Esophagus (tissue), 2 donors: ENCODE measurements around the gene NPEPL1. TPM values are rescaled to one million over a fixed set of nuclear protein-coding genes. Genes with fewer than 3 reads are reported as not detected.

Source experiments
- H3K27ac ChIP-seq, 2 donors: one replicate each; pipeline ENCODE4 v1.5.1; 2013; ENCODE audit warnings: low read depth in 2 of 2, mild to moderate bottlenecking in 2 of 2, inconsistent platforms in 1 of 2, low read length in 1 of 2, moderate library complexity in 1 of 2
- H3K27me3 ChIP-seq, 2 donors: one replicate each; pipeline ENCODE4 v1.6.1; 2013; ENCODE audit warnings: low read length in 2 of 2, control low read depth in 1 of 2, mild to moderate bottlenecking in 1 of 2; ENCODE audit not compliant: insufficient read depth in 2 of 2, control insufficient read depth in 1 of 2
- H3K36me3 ChIP-seq, 2 donors: one replicate each; pipeline ENCODE4 v1.6.1; 2013; ENCODE audit warnings: low read length in 1 of 2; ENCODE audit not compliant: control insufficient read depth in 2 of 2, insufficient read depth in 2 of 2
- H3K4me1 ChIP-seq, 2 donors: one replicate each; pipeline ENCODE4 v1.6.1; 2013; ENCODE audit warnings: low read length in 1 of 2; ENCODE audit not compliant: control insufficient read depth in 2 of 2, insufficient read depth in 2 of 2
- H3K4me3 ChIP-seq, 2 donors: one replicate each; pipeline ENCODE4 v1.5.1; 2013; ENCODE audit warnings: low read length in 2 of 2, mild to moderate bottlenecking in 2 of 2, low read depth in 1 of 2, moderate library complexity in 1 of 2
- H3K9me3 ChIP-seq, 2 donors: one replicate each; pipeline ENCODE4 v1.6.1; 2013; ENCODE audit warnings: mild to moderate bottlenecking in 2 of 2, low read depth in 1 of 2, low read length in 1 of 2, moderate library complexity in 1 of 2; ENCODE audit not compliant: control insufficient read depth in 2 of 2, insufficient read depth in 1 of 2
- WGBS, 2 donors: extraction: QIAGEN DNeasy Blood & Tissue Kit; methylation state at CpG; one replicate each; pipeline ENCODE4 v1.1.7; 2013; 5-methylcytosine and 5-hydroxymethylcytosine counted together
- polyA plus RNA-seq, 2 donors: library from polyadenylated mRNA; stranded (reverse); fragments of 200-250 nt; gene quantifications; one replicate each; pipeline ENCODE4 v1.2.3, GENCODE V29; 2013
- donor health status: healthy with polysubstance abuse.
- donor health status: Bipolar disorder and iron deficiency.

The NPEPL1 gene
- polyA plus RNA-seq, 2 donors = 33.2 to 42.7 TPM

GRCh38 chr20:58665606-58666005, 27.0 kb upstream of the NPEPL1 start:
- whole genome bisulfite sequencing, 2 donors = 78% methylated on average over 11 of the region's 11 CpGs
- no peaks in the 10 kb centered on the region for H3K27me3 ChIP-seq
- peaks cover 12 to 22% of the 10 kb centered on the region in 2 donors for H3K36me3 ChIP-seq
- H3K9me3 ChIP-seq = no peaks in the 10 kb centered on the region
- no peak overlapping the region for H3K27ac ChIP-seq
- H3K4me3 ChIP-seq = no peak overlapping the region
- H3K4me1 ChIP-seq = no peaks in the 10 kb centered on the region

GRCh38 chr20:58666702-58667101, 25.9 kb upstream of the NPEPL1 start:
- Histone ChIP-seq H3K4me3 (no peak overlapping the region), H3K27ac (no peak overlapping the region), H3K9me3 (no peaks in the 10 kb centered on the region), H3K4me1 (no peaks in the 10 kb centered on the region), H3K36me3 (peaks cover 12 to 18% of the 10 kb centered on the region in 2 donors), H3K27me3 (no peaks in the 10 kb centered on the region)
- WGBS, 2 donors = 91 to 92% methylated on average over 7 of the region's 7 CpGs

- Histone ChIP-seq H3K4me1 (no peaks in the 10 kb centered on the region), H3K9me3 (no peaks in the 10 kb centered on the region), H3K27ac (peak overlapping the region in 1 of 2 donors; percentile 21), H3K27me3 (no peaks in the 10 kb centered on the region), H3K36me3 (peaks cover 12 to 13% of the 10 kb centered on the region in 2 donors), H3K4me3 (no peak overlapping the region)
- 80 to 89% methylated on average over 5 of the region's 5 CpGs for WGBS, 2 donors
These were observed 24.6 kb upstream of the NPEPL1 start for GRCh38 chr20:58667975-58668374.

- no peaks in the 10 kb centered on the region for H3K4me1 ChIP-seq
- 77 to 93% methylated on average over 5 of the region's 5 CpGs for WGBS, 2 donors
- no peak overlapping the region for H3K4me3 ChIP-seq
- H3K27me3 ChIP-seq = no peaks in the 10 kb centered on the region
- H3K36me3 ChIP-seq = peaks cover 12 to 17% of the 10 kb centered on the region in 2 donors
- no peaks in the 10 kb centered on the region for H3K9me3 ChIP-seq
- H3K27ac ChIP-seq = no peak overlapping the region
These were observed 23.7 kb upstream of the NPEPL1 start for GRCh38 chr20:58668901-58669286.

- H3K27me3 ChIP-seq = no peaks in the 10 kb centered on the region
- peaks cover 12 to 17% of the 10 kb centered on the region in 2 donors for H3K36me3 ChIP-seq
- H3K4me3 ChIP-seq = no peak overlapping the region
- no peaks in the 10 kb centered on the region for H3K4me1 ChIP-seq
- WGBS, 2 donors = 57 to 72% methylated on average over 16 of the region's 16 CpGs
- H3K27ac ChIP-seq = no peak overlapping the region
- no peaks in the 10 kb centered on the region for H3K9me3 ChIP-seq
These were observed 23.2 kb upstream of the NPEPL1 start for GRCh38 chr20:58669287-58670006.

GRCh38 chr20:58670102-58670501, 22.5 kb upstream of the NPEPL1 start:
- no peaks in the 10 kb centered on the region for H3K4me1 ChIP-seq
- WGBS, 2 donors = 91 to 94% methylated on average over 1 of the region's 1 CpG
- no peaks in the 10 kb centered on the region for H3K27me3 ChIP-seq
- no peak overlapping the region for H3K27ac ChIP-seq
- no peak overlapping the region for H3K4me3 ChIP-seq
- H3K36me3 ChIP-seq = peaks cover 12 to 20% of the 10 kb centered on the region in 2 donors
- no peaks in the 10 kb centered on the region for H3K9me3 ChIP-seq

GRCh38 chr20:58670659-58671058, 21.9 kb upstream of the NPEPL1 start:
- H3K27me3 ChIP-seq = no peaks in the 10 kb centered on the region
- H3K36me3 ChIP-seq = peaks cover 12 to 26% of the 10 kb centered on the region in 2 donors

GRCh38 chr20:58673119-58673518, 19.5 kb upstream of the NPEPL1 start:
- 88 to 93% methylated on average over 9 of the region's 9 CpGs for WGBS, 2 donors
- Histone ChIP-seq H3K4me1 (no peaks in the 10 kb centered on the region), H3K27ac (no peak overlapping the region), H3K9me3 (no peaks in the 10 kb centered on the region), H3K36me3 (peaks cover 7 to 34% of the 10 kb centered on the region in 2 donors), H3K27me3 (no peaks in the 10 kb centered on the region), H3K4me3 (no peak overlapping the region)

More at GRCh38 chr20:58670659-58671058, 21.9 kb upstream of the NPEPL1 start:
- 63 to 67% methylated on average over 4 of the region's 4 CpGs for WGBS, 2 donors
- Histone ChIP-seq H3K4me1 (no peaks in the 10 kb centered on the region), H3K27ac (no peak overlapping the region), H3K9me3 (no peaks in the 10 kb centered on the region), H3K4me3 (no peak overlapping the region)

GRCh38 chr20:58675146-58675584, 17.4 kb upstream of the NPEPL1 start:
- WGBS, 2 donors = 91 to 92% methylated on average over 18 of the region's 18 CpGs
- H3K27ac ChIP-seq = no peak overlapping the region
- no peaks in the 10 kb centered on the region for H3K4me1 ChIP-seq
- no peaks in the 10 kb centered on the region for H3K9me3 ChIP-seq
- H3K36me3 ChIP-seq = peaks cover 0 to 36% of the 10 kb centered on the region in 2 donors
- no peak overlapping the region for H3K4me3 ChIP-seq
- H3K27me3 ChIP-seq = no peaks in the 10 kb centered on the region

GRCh38 chr20:58675641-58676040, 17.0 kb upstream of the NPEPL1 start:
- Histone ChIP-seq H3K4me3 (no peak overlapping the region), H3K27ac (no peak overlapping the region), H3K27me3 (no peaks in the 10 kb centered on the region), H3K9me3 (no peaks in the 10 kb centered on the region), H3K36me3 (peaks cover 0 to 35% of the 10 kb centered on the region in 2 donors), H3K4me1 (no peaks in the 10 kb centered on the region)
- WGBS, 2 donors = 90 to 93% methylated on average over 17 of the region's 17 CpGs
